Body of pancreas (tissue), 4 donors: ENCODE results near the gene OR9I1. TPM values are rescaled to one million over a fixed set of nuclear protein-coding genes. Genes with fewer than 3 reads are reported as not detected.

ENCODE experiments used
- ATAC-seq: fragments of 150-250 bp; one replicate; pipeline ENCODE4 v1.9.1; 2016
- DNase-seq, 4 donors: peaks; one replicate each; pipeline ENCODE4 v3.0.0-alpha.2; 2019
- H3K27ac ChIP-seq, 4 donors: fragments of 200-600 bp; sonication (generic); 1 replicate in 3 of 4; 2 replicates in 1 of 4; pipeline versions ENCODE4 v1.5.1 to v1.6.1; 2016 to 2019; ENCODE audit warnings: mild to moderate bottlenecking in 1 of 4, mixed read lengths in 1 of 4, moderate library complexity in 1 of 4
- H3K27me3 ChIP-seq, 2 donors: fragments of 200-600 bp; sonication (generic); one replicate each; pipeline ENCODE4 v1.6.0; 2016; ENCODE audit warnings: mild to moderate bottlenecking in 1 of 2
- H3K36me3 ChIP-seq, 2 donors: fragments of 200-600 bp; sonication (generic); replicated peaks in 1 of 2; 2 replicates each; pipeline ENCODE4 v1.5.1; 2016; ENCODE audit warnings: low read depth in 2 of 2; ENCODE audit not compliant: insufficient read depth in 1 of 2
- H3K4me1 ChIP-seq: fragments of 200-600 bp; sonication (generic); one replicate; pipeline ENCODE4 v1.6.0; 2016
- H3K4me3 ChIP-seq, 2 donors: fragments of 200-600 bp; sonication (generic); 1 replicate in 1 of 2; 2 replicates in 1 of 2; pipeline ENCODE4 v1.5.1; 2016 to 2019
- H3K9me3 ChIP-seq, 3 donors: fragments of 200-600 bp; sonication (generic); 1 replicate in 2 of 3; 2 replicates in 1 of 3; pipeline ENCODE4 v1.5.1; 2016
- POLR2A ChIP-seq, 3 donors: fragments of 450-650 bp; IDR thresholded peaks; one replicate each; pipeline ENCODE4 v1.6.1; 2016; ENCODE audit warnings: antibody characterized with exemption in 3 of 3, mild to moderate bottlenecking in 2 of 3
- WGBS, 2 donors: methylation state at CpG; one replicate each; pipeline ENCODE4 v1.1.5; 2017; 5-methylcytosine and 5-hydroxymethylcytosine counted together
- intact Hi-C: fragments of 100-400 bp; cut with DNase I; formaldehyde crosslinking; loops from one replicate; pipeline ENCODE4 v1.15.1; 2023
- total RNA-seq, 2 donors: library from RNA; depleted of rRNA; stranded (reverse); fragments of >200 nt; gene quantifications; one replicate each; pipeline ENCODE4 v1.1.0, GENCODE V29; 2016
- TF ChIP-seq, protein P1 (sequence below), 7 experiments: fragments of 450-650 bp in 4 of 7; fragments of 200-600 bp in 3 of 7; sonication (generic) in 3 of 7; IDR thresholded peaks; one replicate each; pipeline ENCODE4 v1.5.1; 2016 to 2019; ENCODE audit warnings: antibody characterized with exemption in 7 of 7

Gene OR9I1
- total RNA-seq, 2 donors from 2014 or later = not detected

DNA sequence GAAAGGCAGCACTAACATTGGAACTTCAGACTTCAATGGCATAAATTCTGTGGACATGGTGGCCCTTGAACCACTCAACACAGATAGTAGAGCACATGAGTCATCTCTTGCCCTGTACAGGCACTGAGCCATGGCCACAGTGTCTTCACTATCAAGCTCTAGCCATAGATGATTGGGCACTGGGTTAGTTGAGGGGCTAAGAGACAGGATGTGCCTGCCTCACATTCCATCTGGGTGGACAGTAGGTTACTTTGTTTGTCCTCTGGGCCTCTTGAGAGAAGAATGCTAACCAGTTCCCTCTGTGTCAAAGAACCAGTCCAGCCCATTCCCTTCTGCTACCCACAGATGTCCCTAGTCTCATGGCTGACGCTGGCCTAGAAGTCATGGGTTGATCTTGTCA is 54.7 kb downstream of the OR9I1 start:
- no peak overlapping the region for H3K4me3 ChIP-seq
- TF ChIP-seq POLR2A (IDR thresholded peaks at IDR 0.05) = no peak
- TF ChIP-seq, protein P1, sequence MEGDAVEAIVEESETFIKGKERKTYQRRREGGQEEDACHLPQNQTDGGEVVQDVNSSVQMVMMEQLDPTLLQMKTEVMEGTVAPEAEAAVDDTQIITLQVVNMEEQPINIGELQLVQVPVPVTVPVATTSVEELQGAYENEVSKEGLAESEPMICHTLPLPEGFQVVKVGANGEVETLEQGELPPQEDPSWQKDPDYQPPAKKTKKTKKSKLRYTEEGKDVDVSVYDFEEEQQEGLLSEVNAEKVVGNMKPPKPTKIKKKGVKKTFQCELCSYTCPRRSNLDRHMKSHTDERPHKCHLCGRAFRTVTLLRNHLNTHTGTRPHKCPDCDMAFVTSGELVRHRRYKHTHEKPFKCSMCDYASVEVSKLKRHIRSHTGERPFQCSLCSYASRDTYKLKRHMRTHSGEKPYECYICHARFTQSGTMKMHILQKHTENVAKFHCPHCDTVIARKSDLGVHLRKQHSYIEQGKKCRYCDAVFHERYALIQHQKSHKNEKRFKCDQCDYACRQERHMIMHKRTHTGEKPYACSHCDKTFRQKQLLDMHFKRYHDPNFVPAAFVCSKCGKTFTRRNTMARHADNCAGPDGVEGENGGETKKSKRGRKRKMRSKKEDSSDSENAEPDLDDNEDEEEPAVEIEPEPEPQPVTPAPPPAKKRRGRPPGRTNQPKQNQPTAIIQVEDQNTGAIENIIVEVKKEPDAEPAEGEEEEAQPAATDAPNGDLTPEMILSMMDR (IDR thresholded peaks at IDR 0.05) = no peak
- no peaks in the 10 kb centered on the region for H3K27me3 ChIP-seq
- 85 to 89% methylated on average over 1 of the region's 1 CpG for WGBS, 2 donors
- intact Hi-C loops = no loop called here
- H3K36me3 ChIP-seq = no peaks in the 10 kb centered on the region
- H3K4me1 ChIP-seq = peaks cover 6% of the 10 kb centered on the region
- H3K9me3 ChIP-seq = no peaks in the 10 kb centered on the region
- DNase-seq (no peak), ATAC-seq (no peak)
- H3K27ac ChIP-seq = no peak overlapping the region

- DNase-seq (no peak), ATAC-seq (no peak)
- TF ChIP-seq, protein P1 (IDR thresholded peaks at IDR 0.05) = no peak
- no peak for TF ChIP-seq POLR2A (IDR thresholded peaks at IDR 0.05)
- H3K9me3 ChIP-seq = no peaks in the 10 kb centered on the region
- H3K27me3 ChIP-seq = no peaks in the 10 kb centered on the region
- peaks cover 6% of the 10 kb centered on the region for H3K4me1 ChIP-seq
- WGBS, 2 donors = 65 to 80% methylated on average over 6 of the region's 6 CpGs
- H3K4me3 ChIP-seq = no peak overlapping the region
- H3K27ac ChIP-seq = no peak overlapping the region
- intact Hi-C loops = no loop called here
- H3K36me3 ChIP-seq = no peaks in the 10 kb centered on the region
Observed at GRCh38 chr11:58068655-58069054, 56.7 kb downstream of the OR9I1 start.

DNA sequence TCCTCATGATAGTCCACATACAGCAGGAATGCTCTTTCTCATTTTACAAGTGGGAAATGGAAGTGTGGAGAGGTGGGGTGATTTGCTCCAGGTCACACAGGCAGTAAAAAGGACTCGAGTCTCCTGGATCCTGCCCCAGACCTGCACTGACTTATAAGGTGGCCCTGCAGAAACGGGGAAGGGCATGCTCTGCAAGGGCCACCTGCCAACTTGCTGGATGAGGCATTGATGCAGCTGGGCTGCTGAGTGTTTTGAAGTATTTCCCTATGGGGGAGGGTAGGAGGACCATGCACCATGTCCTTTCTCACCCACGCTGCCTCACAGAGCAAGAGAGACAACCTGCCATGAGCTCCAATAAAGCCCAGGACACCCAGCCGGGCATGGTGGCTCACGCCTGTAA is 57.6 kb downstream of the OR9I1 start:
- whole genome bisulfite sequencing, 2 donors = 53 to 70% methylated on average over 5 of the region's 5 CpGs
- DNase-seq = no peak
- TF ChIP-seq, protein P1 (IDR thresholded peaks at IDR 0.05) = no peak
- no peak for TF ChIP-seq POLR2A (IDR thresholded peaks at IDR 0.05)
- no peak overlapping the region for H3K27ac ChIP-seq
- ATAC-seq = no peak
- H3K27me3 ChIP-seq = no peaks in the 10 kb centered on the region
- no peaks in the 10 kb centered on the region for H3K36me3 ChIP-seq
- no peak overlapping the region for H3K4me3 ChIP-seq
- intact Hi-C loops = no loop called here
- H3K4me1 ChIP-seq = peaks cover 6% of the 10 kb centered on the region
- H3K9me3 ChIP-seq = no peaks in the 10 kb centered on the region

Other genes starting within 250 kb of the OR9I1 start
- not detected for gene OR9Q1, start 101.6 kb downstream of the OR9I1 start, total RNA-seq
- gene OR6Q1, start 94.6 kb downstream of the OR9I1 start, total RNA-seq = not detected
- not detected for gene OR9Q2, start 63.5 kb upstream of the OR9I1 start, total RNA-seq
- gene OR1S2, start 78.6 kb upstream of the OR9I1 start, total RNA-seq = not detected
- not detected for gene OR1S1, start 87.2 kb upstream of the OR9I1 start, total RNA-seq
- gene OR10Q1, start 103.4 kb upstream of the OR9I1 start, total RNA-seq = not detected
- gene OR10W1, start 142.7 kb upstream of the OR9I1 start, total RNA-seq = not detected
- gene OR5B17, start 233.5 kb upstream of the OR9I1 start, total RNA-seq = not detected